ENCODE results near the gene DDR1.

DDR1 gene

GRCh38 chr6:30881392-30882203, 2.7 kb upstream of the DDR1 start:
- DNase-seq, result peak in 8 of 14 donors; percentile 21 to 82 (median 50)

GRCh38 chr6:30882204-30882758, 2.0 kb upstream of the DDR1 start:
- peak in 4 of 14 donors; percentile 40 to 62 (median 60) for DNase-seq

GRCh38 chr6:30882759-30883684, 1.3 kb upstream of the DDR1 start:
- DNase-seq, result peak in 6 of 14 donors; percentile 36 to 85 (median 51)

GRCh38 chr6:30884521-30885480, 482 bp downstream of the DDR1 start:
- peak in 12 of 14 donors; percentile 50 to 85 (median 68) for DNase-seq

GRCh38 chr6:30885481-30885998, 1.2 kb downstream of the DDR1 start:
- peak in 8 of 14 donors; percentile 44 to 77 (median 62) for DNase-seq

GRCh38 chr6:30885999-30886896, 1.9 kb downstream of the DDR1 start:
- DNase-seq, result peak in 12 of 14 donors; percentile 34 to 91 (median 72)

- DNase-seq, result peak in 3 of 14 donors; percentile 41 to 57 (median 53)
These were observed 2.6 kb downstream of the DDR1 start for GRCh38 chr6:30886897-30887255.

- peak in 8 of 14 donors; percentile 10 to 79 (median 36) for DNase-seq
These were observed 3.8 kb downstream of the DDR1 start for GRCh38 chr6:30887901-30888815.

- peak in 1 of 14 donors; percentile 28 for DNase-seq
These were observed 4.6 kb downstream of the DDR1 start for GRCh38 chr6:30888816-30889495.

- DNase-seq, result no peak
These were observed 5.2 kb downstream of the DDR1 start for GRCh38 chr6:30889496-30889885.

GRCh38 chr6:30889921-30890645, 5.8 kb downstream of the DDR1 start:
- peak in 10 of 14 donors; percentile 44 to 82 (median 70) for DNase-seq

- DNase-seq, result peak in 1 of 14 donors; percentile 40
These were observed 6.5 kb downstream of the DDR1 start for GRCh38 chr6:30890646-30891449.

GRCh38 chr6:30891450-30891723, 7.1 kb downstream of the DDR1 start:
- no peak for DNase-seq

- DNase-seq, result no peak
These were observed 7.7 kb downstream of the DDR1 start for GRCh38 chr6:30891816-30892538.

- DNase-seq, result no peak
These were observed 8.8 kb downstream of the DDR1 start for GRCh38 chr6:30893001-30893591.

GRCh38 chr6:30893666-30894065, 9.3 kb downstream of the DDR1 start:
- no peak for DNase-seq

Measured in C1 segment of cervical spinal cord (tissue), 14 donors.